ENCODE results near the gene PSG11. TPM values are rescaled to one million over a fixed set of nuclear protein-coding genes. Genes with fewer than 3 reads are reported as not detected.
"Not testable (repeated sequence)": the region's sequence is repeated elsewhere in the genome, so short reads cannot be mapped to it uniquely, and the experiment has no call there.

Gene PSG11
- total and polyA plus RNA-seq, 4 donors: 0.36 to 0.55 TPM; not detected in 2

DNA sequence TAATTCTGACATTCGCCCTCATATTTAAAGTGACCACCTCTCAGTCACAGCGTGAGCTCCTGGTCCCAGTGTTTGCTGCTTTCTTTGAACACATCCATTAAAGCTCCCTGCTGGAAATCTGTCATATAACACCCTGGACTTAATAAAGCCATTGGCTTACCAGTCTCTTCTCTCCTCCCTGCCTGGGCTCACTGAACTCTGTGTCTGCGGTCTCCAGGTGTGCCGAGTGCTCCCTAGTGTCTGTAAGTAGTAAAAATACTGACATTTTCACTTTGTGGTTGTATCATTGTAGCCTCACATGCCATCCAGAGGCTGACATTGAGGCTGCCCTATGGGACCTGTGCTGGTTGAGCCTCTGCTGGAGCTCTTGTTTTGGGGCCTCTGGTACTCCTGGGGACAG lies 2.6 kb upstream of the PSG11 start:
- H3K36me3 ChIP-seq (ENCODE audit: control insufficient read depth, insufficient read depth, low read length): no peaks in the 10 kb centered on the region
- H3K9me3 ChIP-seq (ENCODE audit: control insufficient read depth, insufficient read depth, low read length): no peaks in the 10 kb centered on the region
- no peaks in the 10 kb centered on the region for H3K4me1 ChIP-seq (ENCODE audit: control insufficient read depth, insufficient read depth, low read length)
- no peak overlapping the region for H3K4me3 ChIP-seq (ENCODE audit: low read depth, low read length)
- H3K27ac ChIP-seq (ENCODE audit: low read depth, low read length): no peak overlapping the region
- WGBS (ENCODE audit: insufficient coverage): 81% methylated on average over 2 of the region's 4 CpGs
- H3K27me3 ChIP-seq (ENCODE audit: control insufficient read depth, insufficient read depth, low read length): no peaks in the 10 kb centered on the region
- DNase-seq (ENCODE audit: low read depth in 4 of 6, low spot score in 6 of 6): no peak

DNA sequence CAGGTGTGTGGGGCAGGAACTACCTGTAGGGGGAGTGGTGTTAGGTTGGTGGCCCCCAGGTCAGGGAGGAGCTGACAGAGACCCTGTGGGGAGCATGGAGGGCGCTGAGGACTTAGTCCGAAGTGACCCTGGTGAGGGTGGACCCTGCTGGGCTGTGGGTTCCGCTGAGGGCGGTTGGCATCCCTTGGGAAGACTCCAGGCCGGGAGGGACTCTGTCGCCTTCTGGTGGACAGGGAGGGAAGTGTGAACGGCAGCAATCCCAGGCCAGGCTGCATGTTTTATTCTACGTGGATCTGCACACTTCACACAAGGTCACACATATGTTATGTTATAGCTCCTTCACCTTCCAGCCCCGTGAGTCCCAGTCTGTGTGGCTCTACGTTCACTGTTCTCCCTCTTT lies 1.7 kb upstream of the PSG11 start:
- 64% methylated on average over 5 of the region's 10 CpGs for WGBS (ENCODE audit: insufficient coverage)

DNA sequence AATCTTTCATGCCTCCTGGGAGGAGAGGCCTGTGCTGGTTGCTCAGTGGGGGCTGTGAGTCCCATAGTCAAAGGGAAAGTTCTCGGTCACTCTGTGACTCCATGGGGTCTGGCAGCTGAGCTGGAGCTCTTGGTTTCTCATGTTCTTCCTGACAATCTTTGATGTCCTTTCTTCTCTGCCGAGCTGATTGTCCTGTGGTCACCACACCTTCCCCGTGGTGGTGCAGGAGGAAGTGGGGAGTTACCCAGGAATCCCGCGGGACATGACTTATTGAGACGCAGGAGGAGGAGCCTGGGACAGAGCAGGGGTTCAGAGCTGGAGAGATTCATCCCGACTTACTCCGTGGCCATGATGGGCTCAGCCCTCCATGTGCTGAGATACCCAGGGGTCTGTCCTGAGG lies 792 bp upstream of the PSG11 start:
- not testable (repeated sequence) for H3K9me3 ChIP-seq (ENCODE audit: control insufficient read depth, insufficient read depth, low read length); H3K36me3 ChIP-seq (ENCODE audit: control insufficient read depth, insufficient read depth, low read length); DNase-seq (ENCODE audit: low read depth in 4 of 6, low spot score in 6 of 6); H3K4me1 ChIP-seq (ENCODE audit: control insufficient read depth, insufficient read depth, low read length); H3K27ac ChIP-seq (ENCODE audit: low read depth, low read length); H3K27me3 ChIP-seq (ENCODE audit: control insufficient read depth, insufficient read depth, low read length); H3K4me3 ChIP-seq (ENCODE audit: low read depth, low read length)
- 78% methylated on average over 1 of the region's 8 CpGs for WGBS (ENCODE audit: insufficient coverage)

More for the DNA sequence above, 1.7 kb upstream of the PSG11 start:
- not testable (repeated sequence) for H3K4me1 ChIP-seq (ENCODE audit: control insufficient read depth, insufficient read depth, low read length); H3K27ac ChIP-seq (ENCODE audit: low read depth, low read length); DNase-seq (ENCODE audit: low read depth in 4 of 6, low spot score in 6 of 6); H3K9me3 ChIP-seq (ENCODE audit: control insufficient read depth, insufficient read depth, low read length); H3K27me3 ChIP-seq (ENCODE audit: control insufficient read depth, insufficient read depth, low read length); H3K4me3 ChIP-seq (ENCODE audit: low read depth, low read length); H3K36me3 ChIP-seq (ENCODE audit: control insufficient read depth, insufficient read depth, low read length)

DNA sequence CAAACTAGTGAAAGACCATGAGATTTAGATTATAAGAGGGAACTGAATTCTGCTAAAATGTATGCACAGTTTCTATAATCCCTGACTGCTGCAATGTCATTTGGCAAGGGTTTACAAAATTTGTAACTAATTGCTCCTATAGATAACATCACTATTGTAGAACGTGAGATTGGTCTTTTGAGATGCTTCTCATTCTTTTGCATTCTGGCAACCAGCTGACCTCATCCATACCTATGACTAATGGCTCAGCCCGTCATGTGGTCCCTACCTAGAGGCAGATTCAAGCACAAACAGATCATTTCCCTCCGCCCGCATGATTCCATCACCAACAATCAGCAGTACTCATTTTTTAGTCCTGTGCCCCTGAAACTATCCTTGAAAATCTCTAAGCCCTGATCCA lies 4.2 kb downstream of the PSG11 start:
- not testable (repeated sequence) for H3K9me3 ChIP-seq (ENCODE audit: control insufficient read depth, insufficient read depth, low read length); DNase-seq (ENCODE audit: low read depth in 4 of 6, low spot score in 6 of 6); H3K4me1 ChIP-seq (ENCODE audit: control insufficient read depth, insufficient read depth, low read length); H3K4me3 ChIP-seq (ENCODE audit: low read depth, low read length); H3K27ac ChIP-seq (ENCODE audit: low read depth, low read length); H3K27me3 ChIP-seq (ENCODE audit: control insufficient read depth, insufficient read depth, low read length); H3K36me3 ChIP-seq (ENCODE audit: control insufficient read depth, insufficient read depth, low read length)
- WGBS (ENCODE audit: insufficient coverage): 65% methylated on average over 3 of the region's 4 CpGs

DNA sequence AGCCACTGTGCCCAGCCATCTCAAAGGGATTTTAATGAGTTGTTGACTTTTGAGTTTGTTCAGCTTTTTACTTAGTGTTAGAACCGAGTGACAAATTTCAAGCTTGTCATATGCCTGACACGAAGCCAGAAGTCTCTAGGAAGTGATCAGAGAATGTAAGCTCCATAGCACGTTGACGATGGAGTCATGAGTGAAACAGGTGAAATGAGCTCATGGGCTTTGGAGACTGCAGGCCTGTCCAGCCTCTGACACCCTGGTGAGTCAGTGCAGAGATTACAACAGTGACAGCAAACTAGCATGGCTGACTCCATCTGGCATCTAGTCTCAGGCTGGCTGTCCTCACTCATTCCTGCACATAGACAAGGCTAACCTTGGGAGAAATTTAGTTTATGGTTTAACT lies 4.6 kb downstream of the PSG11 start:
- H3K4me3 ChIP-seq (ENCODE audit: low read depth, low read length); H3K27ac ChIP-seq (ENCODE audit: low read depth, low read length); DNase-seq (ENCODE audit: low read depth in 4 of 6, low spot score in 6 of 6); H3K36me3 ChIP-seq (ENCODE audit: control insufficient read depth, insufficient read depth, low read length); H3K9me3 ChIP-seq (ENCODE audit: control insufficient read depth, insufficient read depth, low read length); H3K4me1 ChIP-seq (ENCODE audit: control insufficient read depth, insufficient read depth, low read length); H3K27me3 ChIP-seq (ENCODE audit: control insufficient read depth, insufficient read depth, low read length): not testable (repeated sequence)
- WGBS (ENCODE audit: insufficient coverage): 91% methylated on average over 3 of the region's 4 CpGs

DNA sequence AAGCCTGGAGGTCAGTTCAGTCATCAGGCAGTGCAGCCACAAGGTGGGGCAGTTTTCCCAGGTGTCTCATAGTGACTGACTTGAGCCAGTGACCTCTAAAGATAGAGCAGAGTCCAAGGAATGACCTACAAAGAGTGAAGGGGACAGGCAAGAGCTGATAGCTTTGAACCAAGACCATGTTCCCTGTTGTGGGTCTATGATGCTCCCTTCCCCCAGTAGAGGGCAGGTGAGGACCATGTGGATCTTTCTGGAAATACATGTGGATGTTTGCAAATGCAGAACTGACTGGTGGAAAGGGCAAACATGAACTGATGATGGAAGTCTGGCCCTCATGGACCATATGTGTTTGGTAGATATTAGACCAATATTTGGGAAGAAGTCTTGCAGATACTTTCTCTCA lies 6.7 kb downstream of the PSG11 start:
- not testable (repeated sequence) for H3K9me3 ChIP-seq (ENCODE audit: control insufficient read depth, insufficient read depth, low read length); DNase-seq (ENCODE audit: low read depth in 4 of 6, low spot score in 6 of 6); H3K36me3 ChIP-seq (ENCODE audit: control insufficient read depth, insufficient read depth, low read length); H3K4me1 ChIP-seq (ENCODE audit: control insufficient read depth, insufficient read depth, low read length); H3K27ac ChIP-seq (ENCODE audit: low read depth, low read length); H3K4me3 ChIP-seq (ENCODE audit: low read depth, low read length); H3K27me3 ChIP-seq (ENCODE audit: control insufficient read depth, insufficient read depth, low read length)

DNA sequence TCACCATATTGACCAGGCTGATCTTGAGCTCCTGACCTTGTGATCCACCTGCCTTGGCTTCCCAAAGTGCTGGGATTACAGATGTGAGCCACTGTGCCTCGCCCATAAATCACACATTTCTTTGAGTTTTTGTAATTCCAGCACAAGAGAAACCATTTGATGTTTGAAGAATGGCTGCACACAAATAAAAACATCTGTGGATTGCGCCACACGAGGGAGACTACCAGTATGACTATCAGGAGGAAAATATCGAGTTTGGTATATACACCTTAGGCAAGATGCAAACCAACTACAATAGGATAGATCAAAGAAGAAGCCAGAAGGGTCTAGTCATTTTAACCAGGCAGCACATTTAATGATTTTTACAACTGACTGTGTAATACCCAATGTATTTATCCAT lies 20.4 kb downstream of the PSG11 start:
- not testable (repeated sequence) for H3K9me3 ChIP-seq (ENCODE audit: control insufficient read depth, insufficient read depth, low read length); DNase-seq (ENCODE audit: low read depth in 4 of 6, low spot score in 6 of 6); H3K27me3 ChIP-seq (ENCODE audit: control insufficient read depth, insufficient read depth, low read length); H3K27ac ChIP-seq (ENCODE audit: low read depth, low read length); H3K4me3 ChIP-seq (ENCODE audit: low read depth, low read length); H3K4me1 ChIP-seq (ENCODE audit: control insufficient read depth, insufficient read depth, low read length); H3K36me3 ChIP-seq (ENCODE audit: control insufficient read depth, insufficient read depth, low read length)
- WGBS (ENCODE audit: insufficient coverage): no CpG with 5 or more reads among the region's 4 CpGs

DNA sequence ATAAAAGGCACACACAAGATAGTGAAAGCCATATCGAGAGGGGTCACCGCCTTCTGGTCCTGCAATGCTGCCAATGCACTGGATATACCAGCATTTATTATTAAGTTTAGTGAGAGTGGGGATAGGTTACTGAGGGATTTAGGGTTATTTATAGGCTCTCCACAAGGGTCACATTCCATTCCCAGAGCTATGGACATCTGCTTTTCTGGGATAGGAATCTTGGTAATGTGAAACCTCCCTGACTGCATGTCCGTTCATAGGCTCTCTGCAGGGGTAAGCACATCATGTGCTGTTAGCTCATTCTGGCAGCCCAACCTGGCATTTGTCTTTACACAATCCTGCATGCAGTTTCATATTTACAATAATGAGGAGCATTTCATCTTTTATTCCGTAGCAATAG lies 21.4 kb downstream of the PSG11 start:
- WGBS (ENCODE audit: insufficient coverage): no CpG with 5 or more reads among the region's 4 CpGs
- not testable (repeated sequence) for H3K4me3 ChIP-seq (ENCODE audit: low read depth, low read length); H3K9me3 ChIP-seq (ENCODE audit: control insufficient read depth, insufficient read depth, low read length); H3K4me1 ChIP-seq (ENCODE audit: control insufficient read depth, insufficient read depth, low read length); H3K27me3 ChIP-seq (ENCODE audit: control insufficient read depth, insufficient read depth, low read length); H3K27ac ChIP-seq (ENCODE audit: low read depth, low read length); H3K36me3 ChIP-seq (ENCODE audit: control insufficient read depth, insufficient read depth, low read length); DNase-seq (ENCODE audit: low read depth in 4 of 6, low spot score in 6 of 6)

DNA sequence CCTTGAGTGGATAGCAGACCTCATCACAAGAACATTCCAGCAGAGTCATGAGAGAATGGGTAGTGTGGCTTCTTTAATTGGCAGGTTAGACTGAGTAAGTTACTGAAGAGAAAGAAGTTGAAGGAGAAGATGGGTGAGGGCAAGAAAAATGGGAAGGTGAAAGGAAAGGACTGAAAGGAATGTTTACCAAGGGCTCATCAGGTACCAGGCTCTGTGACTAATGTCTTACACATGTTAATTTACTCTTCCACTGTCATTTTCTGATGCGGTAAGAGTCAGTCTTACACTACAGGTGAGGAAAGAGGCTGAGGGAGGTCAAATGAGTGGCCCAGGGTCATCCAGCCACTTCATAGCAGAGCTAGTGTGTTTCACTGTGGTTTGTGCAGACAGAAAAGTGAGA lies 22.6 kb downstream of the PSG11 start:
- not testable (repeated sequence) for DNase-seq (ENCODE audit: low read depth in 4 of 6, low spot score in 6 of 6)
- WGBS (ENCODE audit: insufficient coverage): no CpG with 5 or more reads among the region's 1 CpG

DNA sequence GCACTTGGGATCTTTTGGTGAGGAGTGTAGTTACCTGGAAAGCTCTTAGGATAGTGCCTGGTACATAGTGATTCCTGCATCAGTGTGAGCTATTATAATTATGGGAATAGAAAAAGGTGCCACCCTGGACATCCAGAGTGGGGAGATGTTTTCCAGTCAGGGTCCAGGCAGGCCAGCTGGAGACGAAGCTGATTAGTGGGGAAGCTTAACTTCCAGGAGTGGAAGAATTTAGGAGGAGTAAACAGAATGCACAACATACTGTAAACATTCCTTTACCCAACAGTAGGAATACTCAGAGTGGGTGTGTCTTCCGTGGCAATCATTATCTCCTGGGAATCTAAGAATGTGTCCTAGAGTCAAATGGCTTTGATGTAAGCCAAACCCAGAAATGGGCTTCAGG lies 23.3 kb downstream of the PSG11 start:
- no CpG with 5 or more reads among the region's 2 CpGs for WGBS (ENCODE audit: insufficient coverage)
- H3K27me3 ChIP-seq (ENCODE audit: control insufficient read depth, insufficient read depth, low read length); H3K4me3 ChIP-seq (ENCODE audit: low read depth, low read length); H3K9me3 ChIP-seq (ENCODE audit: control insufficient read depth, insufficient read depth, low read length); H3K27ac ChIP-seq (ENCODE audit: low read depth, low read length); H3K36me3 ChIP-seq (ENCODE audit: control insufficient read depth, insufficient read depth, low read length); DNase-seq (ENCODE audit: low read depth in 4 of 6, low spot score in 6 of 6); H3K4me1 ChIP-seq (ENCODE audit: control insufficient read depth, insufficient read depth, low read length): not testable (repeated sequence)

More for the DNA sequence above, 22.6 kb downstream of the PSG11 start:
- not testable (repeated sequence) for H3K4me1 ChIP-seq (ENCODE audit: control insufficient read depth, insufficient read depth, low read length); H3K4me3 ChIP-seq (ENCODE audit: low read depth, low read length); H3K27me3 ChIP-seq (ENCODE audit: control insufficient read depth, insufficient read depth, low read length); H3K36me3 ChIP-seq (ENCODE audit: control insufficient read depth, insufficient read depth, low read length); H3K9me3 ChIP-seq (ENCODE audit: control insufficient read depth, insufficient read depth, low read length); H3K27ac ChIP-seq (ENCODE audit: low read depth, low read length)

DNA sequence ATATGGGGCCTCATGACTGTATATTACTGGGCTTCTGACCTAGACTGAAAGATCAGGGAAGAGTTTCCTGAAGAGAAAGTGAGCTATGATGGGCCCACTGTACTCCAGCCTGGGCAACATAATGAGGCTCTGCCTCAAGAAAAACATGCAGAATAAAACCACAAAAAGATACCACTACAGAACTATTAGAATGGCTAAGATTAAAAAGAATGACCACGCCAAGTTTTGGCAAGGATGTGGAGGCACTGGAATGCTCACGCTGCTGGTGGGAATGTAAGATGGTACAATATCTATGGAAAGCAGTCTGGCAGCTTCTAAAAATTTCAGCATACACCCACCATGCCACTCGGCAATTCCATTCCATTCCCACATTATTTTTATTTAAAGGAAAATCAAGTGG lies 30.1 kb downstream of the PSG11 start:
- not testable (repeated sequence) for H3K36me3 ChIP-seq (ENCODE audit: control insufficient read depth, insufficient read depth, low read length); DNase-seq (ENCODE audit: low read depth in 4 of 6, low spot score in 6 of 6); H3K27ac ChIP-seq (ENCODE audit: low read depth, low read length); H3K9me3 ChIP-seq (ENCODE audit: control insufficient read depth, insufficient read depth, low read length); H3K4me3 ChIP-seq (ENCODE audit: low read depth, low read length); H3K4me1 ChIP-seq (ENCODE audit: control insufficient read depth, insufficient read depth, low read length); H3K27me3 ChIP-seq (ENCODE audit: control insufficient read depth, insufficient read depth, low read length)
- WGBS (ENCODE audit: insufficient coverage): no CpG with 5 or more reads among the region's 3 CpGs
